ENCODE data around the gene PUM1.
"Not testable (repeated sequence)": the region's sequence is repeated elsewhere in the genome, so short reads cannot be mapped to it uniquely, and the experiment has no call there.

Gene PUM1

GRCh38 chr1:30964706-30965105 lies 100.8 kb downstream of the PUM1 start:
- no peak for DNase-seq (ENCODE audit: low read depth in 2 of 2)

DNA sequence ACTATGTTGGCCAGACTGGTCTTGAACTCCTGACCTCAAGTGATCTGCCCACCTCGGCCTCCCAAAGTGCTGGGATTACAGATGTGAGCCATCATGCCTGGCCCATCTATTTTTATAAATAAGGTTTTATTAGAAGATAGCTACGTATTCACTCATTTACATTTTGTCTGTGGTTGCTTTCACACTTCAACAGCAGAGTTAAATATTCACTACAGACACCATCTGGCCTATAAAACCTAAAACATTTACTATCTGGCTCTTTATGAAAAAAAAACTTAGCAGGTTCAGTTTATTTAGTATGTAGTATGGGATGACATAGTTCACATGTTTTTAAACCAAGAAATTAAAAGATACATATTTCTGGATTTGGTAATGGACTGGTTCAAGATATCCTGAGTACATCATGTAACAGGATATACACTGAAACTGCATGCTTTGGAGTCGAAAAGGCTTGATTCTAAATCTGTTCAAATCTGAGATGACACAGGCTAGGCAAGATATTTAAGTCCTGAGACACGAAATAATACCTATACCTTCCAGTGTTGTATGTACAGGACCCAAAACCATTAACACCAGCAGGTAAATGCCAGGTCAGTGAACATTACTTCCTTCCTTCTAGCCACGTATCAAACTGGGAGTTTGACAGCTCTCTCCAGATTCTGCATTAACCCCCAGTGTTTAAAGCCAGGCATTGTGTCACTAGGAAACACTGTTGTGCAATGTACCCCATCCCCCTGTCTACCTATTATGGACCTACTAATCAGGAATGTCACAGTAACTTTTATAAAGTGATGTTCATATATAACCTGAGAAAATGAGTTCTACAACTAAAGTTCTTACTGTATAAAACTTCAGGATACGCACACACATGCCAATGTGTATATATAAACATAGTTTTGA lies 102.7 kb downstream of the PUM1 start:
- DNase-seq (ENCODE audit: low read depth in 2 of 2): no peak

DNA sequence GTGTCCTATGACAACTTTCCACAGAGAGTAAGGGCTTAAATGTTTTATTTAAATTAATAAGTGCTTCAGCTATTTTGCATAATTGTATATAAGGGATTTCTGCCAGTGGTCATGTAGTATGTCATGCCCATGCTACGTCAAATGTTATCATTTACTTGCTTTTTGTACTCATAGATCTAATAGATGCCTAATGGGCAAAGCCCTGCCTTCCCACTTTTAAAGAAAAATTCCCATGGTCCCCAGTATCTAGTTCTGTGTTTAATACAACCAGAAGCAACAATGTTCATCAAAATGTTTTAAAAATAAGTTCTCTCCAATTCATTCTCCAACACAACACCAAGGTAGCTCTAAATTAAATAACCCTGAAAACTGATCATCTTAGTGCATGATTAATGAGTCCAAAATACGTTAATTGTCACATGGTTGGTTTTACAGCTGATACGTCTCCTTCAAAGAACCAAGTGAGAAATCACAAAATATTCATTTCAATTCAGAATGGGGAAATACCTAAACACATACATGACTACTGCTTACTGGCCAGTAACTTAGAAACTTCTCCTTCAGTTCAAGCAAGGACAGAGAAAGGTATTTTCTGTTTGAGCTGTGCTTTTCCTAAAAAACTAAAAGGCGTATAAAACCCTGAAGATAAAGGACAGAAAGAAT lies 107.8 kb downstream of the PUM1 start:
- DNase-seq (ENCODE audit: low read depth in 2 of 2): no peak

GRCh38 chr1:30955448-30956015 lies 110.0 kb downstream of the PUM1 start:
- DNase-seq (ENCODE audit: low read depth in 2 of 2): peak in 1 of 2 experiments; percentile 56

DNA sequence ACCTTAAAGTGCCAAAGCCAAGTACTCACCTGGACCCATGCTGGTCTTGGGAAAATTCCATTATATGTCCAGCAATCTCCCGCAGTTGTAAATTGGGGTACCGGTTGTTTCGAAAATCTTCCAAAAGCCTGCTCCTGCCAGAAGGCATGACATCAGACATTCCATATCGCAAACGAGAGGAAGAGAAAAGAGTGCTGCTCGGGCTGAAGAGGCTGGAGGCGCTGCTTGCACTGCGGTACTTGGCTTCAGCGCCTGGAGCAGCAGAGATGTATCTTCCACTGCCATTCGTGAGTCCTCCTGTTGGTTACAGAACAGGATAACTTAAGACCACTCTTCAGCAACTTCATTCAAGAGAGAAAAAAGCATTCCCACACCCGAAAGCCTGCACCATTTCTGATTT lies 111.8 kb downstream of the PUM1 start:
- DNase-seq (ENCODE audit: low read depth in 2 of 2): no peak

GRCh38 chr1:30952098-30952497 lies 113.4 kb downstream of the PUM1 start:
- no peak for DNase-seq (ENCODE audit: low read depth in 2 of 2)

GRCh38 chr1:30950700-30951099 lies 114.8 kb downstream of the PUM1 start:
- DNase-seq (ENCODE audit: low read depth in 2 of 2): no peak

DNA sequence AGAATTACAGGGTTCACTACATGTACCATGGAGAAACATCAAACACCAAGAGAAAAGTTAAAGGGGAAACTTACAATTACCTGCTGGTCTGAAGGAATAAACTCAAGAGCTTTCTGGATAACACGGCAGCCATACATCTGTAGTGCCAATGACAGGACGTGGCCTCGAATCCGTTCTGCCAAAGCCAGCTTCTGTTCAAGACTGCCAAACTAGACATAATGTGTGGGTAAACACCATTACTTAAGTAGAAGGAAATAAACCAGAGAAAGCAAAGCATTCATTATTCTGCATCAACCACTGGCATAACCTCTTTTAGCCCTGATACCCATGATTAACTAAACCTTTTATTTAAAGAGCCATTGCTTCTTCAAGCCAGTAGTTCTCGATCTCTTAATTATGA lies 115.5 kb downstream of the PUM1 start:
- DNase-seq (ENCODE audit: low read depth in 2 of 2): no peak

- DNase-seq (ENCODE audit: low read depth in 2 of 2): not testable (repeated sequence)
Observed at GRCh38 chr1:30949487-30949838, 116.1 kb downstream of the PUM1 start.

DNA sequence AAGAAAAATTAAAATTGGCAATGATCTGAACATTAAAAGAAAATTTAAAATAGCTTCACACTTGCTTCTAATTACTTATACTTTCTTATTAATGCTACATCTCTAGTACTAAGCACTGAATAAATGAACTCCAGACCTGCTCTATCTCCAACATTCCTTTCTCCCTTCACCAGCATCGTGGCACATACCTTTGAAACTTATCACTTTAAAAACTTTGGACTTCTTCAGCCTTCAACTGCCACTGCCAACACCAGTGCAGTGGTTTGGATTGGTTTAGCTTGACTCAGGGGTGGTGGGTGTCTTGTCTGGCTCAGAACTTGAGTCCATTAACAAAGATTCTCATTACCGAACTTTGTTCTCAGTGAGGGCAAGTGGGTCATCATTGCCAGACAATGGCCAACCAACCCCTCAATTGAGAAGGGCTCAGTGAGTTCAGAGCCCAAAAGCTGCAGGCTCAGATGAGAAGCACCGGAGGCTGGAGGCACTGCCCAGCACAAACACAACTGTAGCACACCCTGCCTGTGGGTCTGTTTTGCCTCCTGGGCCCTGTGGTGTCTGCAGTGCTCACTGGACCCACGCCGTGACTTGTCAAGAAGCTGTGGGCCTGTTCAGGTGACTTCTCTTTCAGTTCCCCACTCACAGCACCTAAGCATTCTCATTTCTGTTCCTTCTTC lies 116.6 kb downstream of the PUM1 start:
- DNase-seq (ENCODE audit: low read depth in 2 of 2): not testable (repeated sequence)

- no peak for DNase-seq (ENCODE audit: low read depth in 2 of 2)
Observed at GRCh38 chr1:30948278-30948677, 117.2 kb downstream of the PUM1 start.

DNA sequence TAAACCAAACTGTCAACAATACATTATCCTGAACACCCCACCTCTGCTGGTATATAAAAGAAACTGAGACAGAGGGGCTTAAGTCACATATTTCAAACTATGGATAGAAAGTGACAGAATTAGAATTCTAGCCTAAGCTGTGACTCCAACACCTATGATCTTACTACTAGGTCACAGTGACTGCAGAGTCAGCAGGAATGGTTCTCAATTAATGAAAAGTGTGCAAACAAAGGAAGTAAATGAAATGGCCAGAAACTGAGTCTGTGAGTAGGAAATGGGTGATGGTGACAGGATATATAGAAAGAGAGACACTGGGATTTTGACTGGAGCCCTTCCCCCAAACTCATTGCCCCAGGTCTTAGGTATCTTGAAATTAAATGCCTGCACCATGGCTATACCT lies 118.3 kb downstream of the PUM1 start:
- DNase-seq (ENCODE audit: low read depth in 2 of 2): no peak

- DNase-seq (ENCODE audit: low read depth in 2 of 2): no peak
Observed at GRCh38 chr1:30942326-30942963, 123.1 kb downstream of the PUM1 start.

GRCh38 chr1:30940541-30940940 lies 125.0 kb downstream of the PUM1 start:
- no peak for DNase-seq (ENCODE audit: low read depth in 2 of 2)

- DNase-seq (ENCODE audit: low read depth in 2 of 2): no peak
Observed at GRCh38 chr1:30936541-30937171, 128.9 kb downstream of the PUM1 start.

- not testable (repeated sequence) for DNase-seq (ENCODE audit: low read depth in 2 of 2)
Observed at GRCh38 chr1:30935758-30936157, 129.8 kb downstream of the PUM1 start.

GRCh38 chr1:30934613-30935012 lies 130.9 kb downstream of the PUM1 start:
- DNase-seq (ENCODE audit: low read depth in 2 of 2): no peak

- no peak for DNase-seq (ENCODE audit: low read depth in 2 of 2)
Observed at GRCh38 chr1:30933874-30934252, 131.7 kb downstream of the PUM1 start.

DNA sequence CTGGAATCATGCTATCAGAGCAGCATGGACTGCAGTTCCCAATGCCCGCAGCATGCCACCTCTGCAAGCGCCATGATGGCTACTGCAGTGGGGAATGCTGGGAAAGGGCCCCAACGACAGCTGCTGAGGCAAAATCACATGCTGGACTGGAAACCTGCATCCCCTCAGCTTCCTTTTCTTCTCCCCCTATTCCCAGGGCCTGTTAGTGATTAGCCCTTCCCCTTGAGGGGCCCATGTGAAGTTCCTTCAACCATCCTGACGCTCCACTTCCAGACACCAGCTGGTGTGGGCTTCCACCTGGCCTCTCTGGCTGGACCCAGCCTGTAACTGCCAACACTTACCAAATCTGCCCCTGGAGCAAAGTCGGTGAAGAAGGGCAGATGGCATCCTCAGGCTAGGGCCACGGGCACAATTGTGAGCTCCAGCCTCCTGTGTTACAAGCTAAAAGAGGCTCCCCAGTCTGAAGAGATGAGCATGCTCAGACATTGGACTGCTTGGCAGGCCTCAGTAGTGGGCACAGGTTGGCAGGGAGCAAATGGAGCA lies 134.8 kb downstream of the PUM1 start:
- no peak for DNase-seq (ENCODE audit: low read depth in 2 of 2)

- DNase-seq (ENCODE audit: low read depth in 2 of 2): no peak
Observed at GRCh38 chr1:30929944-30930525, 135.5 kb downstream of the PUM1 start.
